Measurements from ENCODE around the gene FAM53A.
"Not testable (repeated sequence)": the region's sequence is repeated elsewhere in the genome, so short reads cannot be mapped to it uniquely, and the experiment has no call there.

The FAM53A gene

DNA sequence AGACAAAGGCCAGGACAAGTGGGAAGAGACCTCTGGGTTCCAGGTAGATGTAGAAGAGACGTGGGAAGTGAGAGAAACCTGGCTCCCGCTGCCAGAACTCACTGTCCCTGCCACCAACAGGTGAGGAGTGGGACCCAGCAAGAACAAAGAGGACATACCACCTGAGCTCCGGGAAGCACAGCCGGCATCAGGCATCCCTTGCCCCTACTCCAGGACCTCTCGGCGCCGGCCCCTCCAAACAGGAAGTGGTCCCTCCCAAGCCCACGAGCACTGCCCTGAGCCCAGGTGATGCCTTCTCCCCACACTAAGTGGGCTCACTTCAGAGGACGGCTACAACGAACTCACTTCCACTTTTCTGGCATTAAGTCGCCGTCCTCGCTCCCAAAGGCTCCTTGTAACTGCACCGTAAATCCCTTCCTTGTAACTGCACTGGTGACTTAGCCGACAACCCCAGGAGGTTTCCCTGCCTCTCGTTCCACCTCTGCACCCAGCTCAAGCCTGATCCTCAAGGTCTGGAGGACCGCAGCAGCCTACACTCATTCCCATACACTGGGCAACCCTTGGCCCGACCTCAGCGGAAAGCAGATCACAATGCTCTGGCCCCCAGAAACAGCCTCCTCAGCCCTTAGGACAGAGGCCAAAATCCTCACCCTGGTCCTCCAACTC, 8.8 kb downstream of the FAM53A start:
- H3K9ac ChIP-seq (ENCODE audit: low read length), result no peak overlapping the region
- H3K9me3 ChIP-seq (ENCODE audit: control insufficient read depth, low read depth, low read length), result no peaks in the 10 kb centered on the region
- H3K27me3 ChIP-seq (ENCODE audit: control insufficient read depth, insufficient read depth, low read length), result no peaks in the 10 kb centered on the region
- no peak overlapping the region for H3K27ac ChIP-seq (ENCODE audit: low read length)
- H3K36me3 ChIP-seq (ENCODE audit: control insufficient read depth, low read depth, low read length), result no peaks in the 10 kb centered on the region
- no peak overlapping the region for H3K4me3 ChIP-seq (ENCODE audit: low read length)
- no peaks in the 10 kb centered on the region for H3K4me1 ChIP-seq (ENCODE audit: control insufficient read depth, low read depth, low read length)

DNA sequence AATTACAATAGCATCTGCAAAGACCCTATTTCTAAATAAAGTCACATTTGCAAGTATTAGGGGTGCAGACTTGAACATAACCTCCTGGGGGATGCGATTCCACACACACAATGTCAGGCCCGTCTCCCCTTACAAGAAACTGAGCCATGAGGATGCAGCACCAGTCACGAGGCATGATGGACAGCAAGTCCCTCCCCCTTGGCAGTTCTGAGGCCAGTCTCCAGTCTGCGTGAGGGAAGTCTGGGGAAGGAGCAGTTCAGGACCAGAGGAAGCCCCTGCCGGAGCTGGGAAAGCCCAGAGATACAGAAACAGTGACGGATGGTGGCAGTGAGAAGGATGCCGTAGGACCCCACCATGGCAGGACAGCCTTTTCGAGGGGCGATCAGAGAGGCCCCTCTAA, 9.4 kb downstream of the FAM53A start:
- Histone ChIP-seq H3K4me3 (ENCODE audit: low read length) (no peak overlapping the region), H3K27ac (ENCODE audit: low read length) (no peak overlapping the region), H3K9me3 (ENCODE audit: control insufficient read depth, low read depth, low read length) (no peaks in the 10 kb centered on the region), H3K36me3 (ENCODE audit: control insufficient read depth, low read depth, low read length) (no peaks in the 10 kb centered on the region), H3K4me1 (ENCODE audit: control insufficient read depth, low read depth, low read length) (no peaks in the 10 kb centered on the region), H3K9ac (ENCODE audit: low read length) (no peak overlapping the region), H3K27me3 (ENCODE audit: control insufficient read depth, insufficient read depth, low read length) (no peaks in the 10 kb centered on the region)

DNA sequence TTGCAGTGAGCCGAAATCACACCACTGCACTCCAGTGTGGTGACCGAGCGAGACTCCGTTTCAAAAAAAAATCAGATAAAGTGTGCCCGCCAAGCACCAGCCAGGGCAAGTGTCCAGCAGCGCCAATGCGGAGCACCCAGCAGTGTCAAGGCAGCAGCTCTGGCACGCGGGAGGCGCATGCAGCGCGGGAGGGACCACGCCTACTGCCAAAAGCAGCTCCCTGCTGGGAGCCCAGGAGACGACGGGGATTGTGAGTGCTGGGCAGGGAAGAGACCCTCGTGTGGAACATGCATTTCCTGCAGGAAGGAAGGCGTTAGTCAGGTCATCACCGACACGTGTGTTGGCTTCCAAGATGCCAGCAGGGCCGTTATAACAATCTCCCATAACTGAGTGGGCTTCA, 10.4 kb downstream of the FAM53A start:
- no peaks in the 10 kb centered on the region for H3K27me3 ChIP-seq (ENCODE audit: control insufficient read depth, insufficient read depth, low read length)
- no peak overlapping the region for H3K27ac ChIP-seq (ENCODE audit: low read length)
- H3K9me3 ChIP-seq (ENCODE audit: control insufficient read depth, low read depth, low read length), result no peaks in the 10 kb centered on the region
- H3K9ac ChIP-seq (ENCODE audit: low read length), result no peak overlapping the region
- H3K4me1 ChIP-seq (ENCODE audit: control insufficient read depth, low read depth, low read length), result no peaks in the 10 kb centered on the region
- H3K36me3 ChIP-seq (ENCODE audit: control insufficient read depth, low read depth, low read length), result no peaks in the 10 kb centered on the region
- H3K4me3 ChIP-seq (ENCODE audit: low read length), result no peak overlapping the region

DNA sequence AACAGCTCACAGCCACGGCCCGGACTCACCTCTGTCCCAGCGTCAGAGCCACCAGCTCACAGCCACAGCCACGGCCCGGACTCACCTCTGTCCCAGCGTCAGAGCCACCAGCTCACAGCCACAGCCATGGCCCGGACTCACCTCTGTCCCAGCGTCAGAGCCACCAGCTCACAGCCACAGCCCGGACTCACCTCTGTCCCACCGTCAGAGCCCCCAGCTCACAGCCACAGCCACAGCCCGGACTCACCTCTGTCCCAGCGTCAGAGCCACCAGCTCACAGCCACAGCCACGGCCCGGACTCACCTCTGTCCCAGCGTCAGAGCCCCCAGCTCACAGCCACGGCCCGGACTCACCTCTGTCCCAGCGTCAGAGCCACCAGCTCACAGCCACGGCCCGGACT, 13.1 kb downstream of the FAM53A start:
- H3K9me3 ChIP-seq (ENCODE audit: control insufficient read depth, low read depth, low read length); H3K4me3 ChIP-seq (ENCODE audit: low read length); H3K27me3 ChIP-seq (ENCODE audit: control insufficient read depth, insufficient read depth, low read length); H3K9ac ChIP-seq (ENCODE audit: low read length); H3K36me3 ChIP-seq (ENCODE audit: control insufficient read depth, low read depth, low read length); H3K27ac ChIP-seq (ENCODE audit: low read length); H3K4me1 ChIP-seq (ENCODE audit: control insufficient read depth, low read depth, low read length): not testable (repeated sequence)

DNA sequence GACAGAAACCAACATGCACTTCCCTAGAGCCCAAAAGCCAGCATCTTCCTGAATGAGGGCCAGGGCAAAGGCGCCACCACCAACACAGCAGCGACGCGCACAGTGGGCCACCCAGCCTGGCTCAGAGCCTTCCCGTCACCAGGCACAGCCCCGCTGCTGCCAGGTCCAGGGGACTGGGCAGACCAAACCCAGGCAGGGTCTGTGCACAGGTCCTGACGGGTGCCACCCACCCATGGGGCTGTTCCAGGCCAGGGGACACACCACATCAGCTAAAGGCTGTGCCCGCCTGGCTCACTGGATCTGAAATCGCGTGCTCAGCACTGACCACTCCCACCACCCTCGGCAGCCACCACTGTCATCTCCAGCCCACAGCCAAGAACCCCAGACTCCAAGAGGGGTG, 13.8 kb downstream of the FAM53A start:
- Histone ChIP-seq H3K36me3 (ENCODE audit: control insufficient read depth, low read depth, low read length) (no peaks in the 10 kb centered on the region), H3K9ac (ENCODE audit: low read length) (no peak overlapping the region), H3K9me3 (ENCODE audit: control insufficient read depth, low read depth, low read length) (no peaks in the 10 kb centered on the region), H3K4me1 (ENCODE audit: control insufficient read depth, low read depth, low read length) (peaks cover 4% of the 10 kb centered on the region), H3K27me3 (ENCODE audit: control insufficient read depth, insufficient read depth, low read length) (no peaks in the 10 kb centered on the region), H3K27ac (ENCODE audit: low read length) (no peak overlapping the region), H3K4me3 (ENCODE audit: low read length) (no peak overlapping the region)

DNA sequence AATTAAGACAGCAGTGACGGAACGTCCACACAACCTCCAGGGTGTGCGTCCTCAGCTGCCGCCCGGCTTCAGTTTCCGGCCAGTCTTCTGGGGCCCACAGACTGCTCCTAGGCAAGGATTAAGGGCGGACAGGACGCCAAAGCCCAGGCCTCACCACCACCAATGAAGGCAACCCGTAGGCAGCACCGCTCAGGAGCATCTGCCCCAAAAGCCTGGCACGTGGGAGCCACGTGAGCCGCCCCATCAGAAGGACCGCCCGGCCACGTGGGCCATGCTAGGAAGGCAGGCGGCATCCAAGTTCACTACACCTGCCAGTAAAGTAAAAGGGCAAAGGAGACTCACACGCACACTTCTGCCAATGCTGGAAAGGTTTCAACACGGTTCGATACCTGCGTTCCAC, 14.3 kb downstream of the FAM53A start:
- Histone ChIP-seq H3K36me3 (ENCODE audit: control insufficient read depth, low read depth, low read length) (no peaks in the 10 kb centered on the region), H3K27ac (ENCODE audit: low read length) (no peak overlapping the region), H3K9me3 (ENCODE audit: control insufficient read depth, low read depth, low read length) (no peaks in the 10 kb centered on the region), H3K9ac (ENCODE audit: low read length) (no peak overlapping the region), H3K4me3 (ENCODE audit: low read length) (no peak overlapping the region), H3K4me1 (ENCODE audit: control insufficient read depth, low read depth, low read length) (peaks cover 4% of the 10 kb centered on the region), H3K27me3 (ENCODE audit: control insufficient read depth, insufficient read depth, low read length) (no peaks in the 10 kb centered on the region)

DNA sequence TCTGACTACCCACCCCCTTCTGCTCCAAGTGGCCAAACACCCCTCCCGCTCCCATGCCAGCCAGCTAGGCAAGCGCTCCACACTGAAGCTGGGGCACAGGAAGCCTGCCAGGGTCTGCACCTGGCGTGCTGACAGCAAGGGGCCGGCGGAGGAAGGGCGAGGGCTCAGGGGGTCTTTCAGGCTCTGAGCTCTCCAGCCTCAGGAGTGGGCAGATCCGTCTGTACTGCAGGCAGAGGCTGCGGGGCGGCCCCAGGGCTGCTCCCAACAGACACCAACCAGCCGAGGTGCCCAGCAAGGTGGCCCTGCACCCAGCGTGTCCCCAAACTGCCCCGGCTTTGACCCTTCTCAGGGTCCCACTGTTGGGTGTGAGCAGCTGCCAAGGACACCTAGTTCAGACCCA, 14.8 kb downstream of the FAM53A start:
- H3K36me3 ChIP-seq (ENCODE audit: control insufficient read depth, low read depth, low read length), result no peaks in the 10 kb centered on the region
- no peak overlapping the region for H3K4me3 ChIP-seq (ENCODE audit: low read length)
- no peak overlapping the region for H3K9ac ChIP-seq (ENCODE audit: low read length)
- H3K27ac ChIP-seq (ENCODE audit: low read length), result no peak overlapping the region
- H3K27me3 ChIP-seq (ENCODE audit: control insufficient read depth, insufficient read depth, low read length), result no peaks in the 10 kb centered on the region
- H3K9me3 ChIP-seq (ENCODE audit: control insufficient read depth, low read depth, low read length), result no peaks in the 10 kb centered on the region
- H3K4me1 ChIP-seq (ENCODE audit: control insufficient read depth, low read depth, low read length), result peaks cover 4% of the 10 kb centered on the region

DNA sequence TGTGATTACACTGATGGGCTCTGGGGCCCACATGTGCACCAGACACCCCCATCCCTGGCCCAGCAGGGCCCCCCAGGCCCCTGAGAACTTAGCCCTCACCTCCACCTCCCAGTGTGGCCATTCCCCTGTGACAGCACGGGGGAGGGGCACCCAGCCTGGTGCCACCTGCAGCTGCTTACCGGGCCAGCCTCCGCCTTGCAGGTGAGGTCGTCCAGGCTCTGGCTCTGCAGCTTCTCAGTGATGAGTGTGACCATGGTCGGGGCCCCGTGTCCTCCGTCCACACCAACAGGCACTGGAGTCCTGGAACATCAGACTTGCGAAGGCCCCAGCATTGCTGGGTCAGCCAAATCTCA, 15.6 kb downstream of the FAM53A start:
- peaks cover 4% of the 10 kb centered on the region for H3K4me1 ChIP-seq (ENCODE audit: control insufficient read depth, low read depth, low read length)
- H3K4me3 ChIP-seq (ENCODE audit: low read length), result no peak overlapping the region
- no peak overlapping the region for H3K9ac ChIP-seq (ENCODE audit: low read length)
- H3K27me3 ChIP-seq (ENCODE audit: control insufficient read depth, insufficient read depth, low read length), result no peaks in the 10 kb centered on the region
- H3K36me3 ChIP-seq (ENCODE audit: control insufficient read depth, low read depth, low read length), result no peaks in the 10 kb centered on the region
- no peak overlapping the region for H3K27ac ChIP-seq (ENCODE audit: low read length)
- H3K9me3 ChIP-seq (ENCODE audit: control insufficient read depth, low read depth, low read length), result no peaks in the 10 kb centered on the region

DNA sequence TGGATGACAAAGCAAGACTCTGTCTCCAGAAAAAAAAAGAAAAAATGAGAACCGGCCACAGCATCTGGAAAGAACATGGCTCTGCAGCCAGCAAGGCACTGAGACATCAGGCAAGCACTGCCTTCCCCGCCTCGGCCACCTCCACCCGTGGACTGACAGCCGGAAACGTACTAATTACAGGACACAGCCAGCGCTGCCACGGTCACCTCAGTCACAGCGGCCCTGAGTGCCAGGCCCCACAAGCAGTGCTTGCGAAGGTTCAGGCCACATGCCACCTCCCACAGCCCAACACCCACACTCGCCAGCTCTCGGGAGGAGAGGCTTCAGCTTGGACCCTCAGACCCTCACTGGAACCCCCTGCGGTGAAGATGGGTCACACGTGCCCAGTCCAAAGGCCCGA, 16.8 kb downstream of the FAM53A start:
- Histone ChIP-seq H3K9ac (ENCODE audit: low read length) (no peak overlapping the region), H3K27me3 (ENCODE audit: control insufficient read depth, insufficient read depth, low read length) (no peaks in the 10 kb centered on the region), H3K36me3 (ENCODE audit: control insufficient read depth, low read depth, low read length) (no peaks in the 10 kb centered on the region), H3K27ac (ENCODE audit: low read length) (no peak overlapping the region), H3K9me3 (ENCODE audit: control insufficient read depth, low read depth, low read length) (no peaks in the 10 kb centered on the region), H3K4me3 (ENCODE audit: low read length) (no peak overlapping the region), H3K4me1 (ENCODE audit: control insufficient read depth, low read depth, low read length) (peaks cover 4% of the 10 kb centered on the region)

DNA sequence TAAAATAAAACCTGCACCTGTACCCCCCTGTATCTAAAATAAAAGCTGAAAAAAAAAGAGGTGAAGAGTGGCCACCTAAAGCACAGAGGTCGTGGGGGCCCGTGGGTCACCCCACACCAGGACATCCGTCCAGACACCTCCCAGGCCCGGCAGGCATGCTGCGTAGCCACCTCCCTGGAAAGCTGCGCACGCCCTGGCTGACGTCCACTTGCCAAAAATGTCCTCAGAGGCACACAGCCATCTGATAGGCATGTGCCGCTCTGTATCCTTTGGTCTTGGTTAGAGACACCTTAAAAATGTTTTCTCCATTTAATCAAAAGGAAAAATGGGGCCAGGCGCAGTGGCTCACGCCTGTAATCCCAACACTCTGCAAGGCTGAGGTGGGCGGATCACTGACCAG, 17.7 kb downstream of the FAM53A start:
- Histone ChIP-seq H3K9me3 (ENCODE audit: control insufficient read depth, low read depth, low read length) (no peaks in the 10 kb centered on the region), H3K9ac (ENCODE audit: low read length) (no peak overlapping the region), H3K27me3 (ENCODE audit: control insufficient read depth, insufficient read depth, low read length) (no peaks in the 10 kb centered on the region), H3K27ac (ENCODE audit: low read length) (no peak overlapping the region), H3K4me1 (ENCODE audit: control insufficient read depth, low read depth, low read length) (peaks cover 4% of the 10 kb centered on the region), H3K4me3 (ENCODE audit: low read length) (no peak overlapping the region), H3K36me3 (ENCODE audit: control insufficient read depth, low read depth, low read length) (no peaks in the 10 kb centered on the region)

DNA sequence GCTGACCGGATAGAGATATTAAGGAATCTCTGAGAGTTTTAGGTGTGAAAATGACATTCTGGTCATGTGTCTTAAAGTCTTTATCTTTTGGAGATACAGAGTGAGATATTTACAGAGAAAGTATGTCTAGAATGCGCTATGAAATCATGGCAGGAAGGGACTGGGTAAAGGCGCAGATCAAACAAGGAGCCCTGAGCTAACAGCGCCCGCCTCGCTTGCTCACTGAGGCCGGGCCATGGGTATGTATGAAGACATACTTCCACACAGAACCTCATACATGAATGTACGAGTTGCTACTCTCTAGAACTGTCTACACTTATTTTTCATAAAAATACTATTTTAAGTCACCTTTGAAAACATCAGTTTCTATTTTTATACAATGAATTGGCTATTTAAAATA, 20.0 kb downstream of the FAM53A start:
- Histone ChIP-seq H3K27ac (ENCODE audit: low read length) (no peak overlapping the region), H3K4me3 (ENCODE audit: low read length) (no peak overlapping the region), H3K9me3 (ENCODE audit: control insufficient read depth, low read depth, low read length) (no peaks in the 10 kb centered on the region), H3K36me3 (ENCODE audit: control insufficient read depth, low read depth, low read length) (no peaks in the 10 kb centered on the region), H3K9ac (ENCODE audit: low read length) (no peak overlapping the region), H3K27me3 (ENCODE audit: control insufficient read depth, insufficient read depth, low read length) (no peaks in the 10 kb centered on the region), H3K4me1 (ENCODE audit: control insufficient read depth, low read depth, low read length) (peaks cover 4% of the 10 kb centered on the region)

DNA sequence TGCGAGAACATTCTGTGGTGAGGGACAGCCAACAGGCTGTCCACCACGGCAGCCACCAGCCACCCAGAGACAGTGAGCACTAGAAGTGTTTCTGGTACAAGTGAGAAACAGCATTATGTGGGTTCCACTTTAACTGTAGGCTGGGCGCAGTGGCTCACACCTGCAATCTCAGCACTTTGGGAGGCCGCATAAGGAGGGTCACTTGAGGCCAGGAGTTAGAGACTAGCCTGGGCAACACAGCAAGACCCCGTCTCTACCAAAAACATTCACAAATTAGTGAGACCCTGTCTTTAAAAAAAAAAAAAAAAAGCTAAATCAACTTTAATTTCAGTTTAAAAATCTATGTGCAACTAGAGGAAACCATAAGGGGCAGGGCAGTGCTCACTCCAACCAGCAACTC, 20.6 kb downstream of the FAM53A start:
- Histone ChIP-seq H3K4me1 (ENCODE audit: control insufficient read depth, low read depth, low read length) (peaks cover 4% of the 10 kb centered on the region), H3K27me3 (ENCODE audit: control insufficient read depth, insufficient read depth, low read length) (no peaks in the 10 kb centered on the region), H3K9ac (ENCODE audit: low read length) (no peak overlapping the region), H3K4me3 (ENCODE audit: low read length) (no peak overlapping the region), H3K27ac (ENCODE audit: low read length) (no peak overlapping the region), H3K9me3 (ENCODE audit: control insufficient read depth, low read depth, low read length) (no peaks in the 10 kb centered on the region), H3K36me3 (ENCODE audit: control insufficient read depth, low read depth, low read length) (no peaks in the 10 kb centered on the region)

All from iPS-18a (cell line).